ENCODE results near the gene APOH.

DNA sequence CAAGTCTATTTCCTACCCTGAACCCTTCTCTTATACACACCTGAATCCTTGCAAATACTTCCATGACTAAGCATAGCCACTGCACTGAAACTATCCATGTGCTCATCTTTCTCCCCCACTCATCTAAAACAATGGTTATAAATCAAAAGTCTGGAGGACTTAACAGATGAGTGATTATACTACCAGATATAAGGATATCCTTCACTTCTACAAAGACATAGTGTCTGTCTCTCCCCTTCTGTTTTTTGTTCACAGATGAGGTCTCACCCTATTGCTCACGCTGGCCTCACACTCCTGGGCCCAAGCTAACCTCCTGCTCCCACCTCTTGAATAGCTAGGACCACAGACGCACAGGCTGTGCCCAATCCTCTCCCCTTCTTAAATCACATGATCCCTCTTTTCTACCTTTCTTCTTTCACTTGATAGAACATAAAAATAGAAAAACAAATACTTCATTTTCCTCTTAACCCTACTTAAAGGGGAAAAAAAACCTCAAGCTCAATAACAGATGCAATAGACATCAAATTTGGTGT, 56.5 kb downstream of the APOH start:
- TF ChIP-seq, protein P1, sequence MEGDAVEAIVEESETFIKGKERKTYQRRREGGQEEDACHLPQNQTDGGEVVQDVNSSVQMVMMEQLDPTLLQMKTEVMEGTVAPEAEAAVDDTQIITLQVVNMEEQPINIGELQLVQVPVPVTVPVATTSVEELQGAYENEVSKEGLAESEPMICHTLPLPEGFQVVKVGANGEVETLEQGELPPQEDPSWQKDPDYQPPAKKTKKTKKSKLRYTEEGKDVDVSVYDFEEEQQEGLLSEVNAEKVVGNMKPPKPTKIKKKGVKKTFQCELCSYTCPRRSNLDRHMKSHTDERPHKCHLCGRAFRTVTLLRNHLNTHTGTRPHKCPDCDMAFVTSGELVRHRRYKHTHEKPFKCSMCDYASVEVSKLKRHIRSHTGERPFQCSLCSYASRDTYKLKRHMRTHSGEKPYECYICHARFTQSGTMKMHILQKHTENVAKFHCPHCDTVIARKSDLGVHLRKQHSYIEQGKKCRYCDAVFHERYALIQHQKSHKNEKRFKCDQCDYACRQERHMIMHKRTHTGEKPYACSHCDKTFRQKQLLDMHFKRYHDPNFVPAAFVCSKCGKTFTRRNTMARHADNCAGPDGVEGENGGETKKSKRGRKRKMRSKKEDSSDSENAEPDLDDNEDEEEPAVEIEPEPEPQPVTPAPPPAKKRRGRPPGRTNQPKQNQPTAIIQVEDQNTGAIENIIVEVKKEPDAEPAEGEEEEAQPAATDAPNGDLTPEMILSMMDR (IDR thresholded peaks at IDR 0.05): no peak
- no peak for TF ChIP-seq POLR2A (IDR thresholded peaks at IDR 0.05)

All from adrenal gland (tissue), 5 donors.